Measurements from ENCODE around the gene MARK2.
"Not testable (repeated sequence)": the region's sequence is repeated elsewhere in the genome, so short reads cannot be mapped to it uniquely, and the experiment has no call there.

MARK2 gene

DNA sequence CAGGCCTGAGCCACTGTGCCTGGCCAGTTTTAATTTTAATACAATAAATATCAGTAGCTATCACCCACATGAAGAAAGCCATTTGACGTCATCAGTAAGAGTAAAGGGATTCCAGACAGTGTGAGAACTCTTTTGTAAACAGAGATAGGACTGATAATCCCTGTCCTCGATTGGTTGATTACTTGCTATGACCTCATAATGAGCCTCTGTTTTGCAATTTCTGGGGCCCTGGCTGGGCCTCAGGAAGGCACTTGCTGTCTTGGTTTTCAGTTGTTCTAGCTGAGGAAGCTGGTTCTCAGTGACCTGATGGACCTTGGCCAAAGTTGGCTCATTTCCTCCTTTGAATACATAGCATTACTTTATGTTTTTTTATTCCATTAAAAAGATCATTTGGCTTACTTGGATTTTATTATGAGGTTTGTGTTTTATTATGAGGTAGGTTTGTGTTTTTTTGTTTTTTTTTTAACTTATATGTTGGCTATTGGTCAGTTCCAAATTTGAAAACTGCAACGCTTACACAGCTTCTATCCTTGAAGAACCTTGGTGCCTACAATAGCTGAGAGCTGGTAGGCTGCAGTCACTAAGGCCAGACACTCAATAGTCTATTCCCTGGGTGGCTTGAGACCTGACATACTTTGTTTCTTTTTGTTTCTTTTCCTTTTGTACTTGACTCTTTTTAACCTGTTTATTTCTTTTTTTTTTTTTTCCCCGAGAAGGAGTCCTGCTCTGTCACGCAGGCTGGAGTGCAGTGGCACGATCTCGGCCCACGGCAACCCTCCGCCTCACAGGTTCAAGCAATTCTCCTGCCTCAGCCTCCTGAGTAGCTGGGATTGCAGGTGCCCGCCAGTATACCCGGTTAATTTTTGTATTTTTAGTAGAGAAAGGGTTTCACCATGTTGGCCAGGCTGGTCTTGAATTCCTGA is 20.0 kb downstream of the MARK2 start:
- no peak for DNase-seq

DNA sequence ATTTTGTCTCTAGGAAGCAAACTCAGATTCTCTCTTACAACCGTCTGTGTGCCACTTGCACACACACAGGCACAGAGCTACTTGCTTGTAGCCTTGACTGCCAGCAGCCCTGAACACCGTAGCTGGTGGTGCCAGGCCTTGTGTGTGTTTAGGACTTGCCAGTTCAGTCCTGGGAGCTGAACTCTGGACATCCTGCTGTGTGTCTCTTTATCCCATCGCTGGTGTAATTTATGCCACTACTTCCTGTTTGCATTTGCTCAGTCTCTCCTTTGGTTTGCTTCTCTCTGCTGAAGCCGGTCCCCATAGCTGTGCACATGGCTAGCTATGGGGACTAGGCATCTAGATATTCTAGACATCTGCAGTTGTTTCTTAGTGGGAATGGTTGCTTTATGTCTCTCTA is 24.0 kb downstream of the MARK2 start:
- no peak for DNase-seq

DNA sequence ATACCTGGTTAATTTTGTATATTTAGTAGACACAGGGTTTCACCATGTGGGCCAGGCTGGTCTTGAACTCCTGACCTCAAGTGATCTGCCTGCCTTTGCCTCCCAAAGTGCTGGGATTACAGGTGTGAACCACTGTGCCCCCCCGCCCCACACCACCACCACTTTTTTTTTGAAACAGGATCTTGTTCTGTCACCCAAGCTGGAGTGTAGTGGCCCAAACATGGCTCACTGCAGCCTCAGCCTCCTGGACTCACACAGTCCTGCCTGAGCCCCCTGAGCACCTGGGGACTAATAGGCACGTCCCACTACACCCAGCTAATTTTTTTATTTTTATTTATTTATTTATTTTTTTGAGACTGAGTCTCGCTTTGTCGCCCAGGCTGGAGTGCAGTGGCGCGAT is 24.7 kb downstream of the MARK2 start:
- not testable (repeated sequence) for DNase-seq

DNA sequence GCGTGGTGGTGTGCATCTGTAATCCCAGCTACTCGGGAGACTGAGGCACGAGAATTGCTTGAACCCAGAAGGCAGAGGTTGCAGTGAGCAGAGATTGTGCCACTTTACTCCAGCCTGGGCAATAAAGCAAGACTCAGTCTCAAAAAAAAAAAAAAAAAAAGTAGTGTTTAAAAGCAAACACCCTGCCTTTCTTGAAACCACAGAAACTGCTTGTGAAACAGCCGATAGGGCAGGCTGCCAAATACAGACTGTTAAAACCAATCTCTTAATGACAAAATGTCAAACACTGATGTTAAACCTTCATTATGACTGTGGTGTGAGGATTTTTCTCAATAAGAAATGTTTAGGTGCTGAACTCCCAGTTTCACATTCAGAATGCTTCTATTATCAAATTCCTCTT is 27.3 kb downstream of the MARK2 start:
- no peak for DNase-seq

DNA sequence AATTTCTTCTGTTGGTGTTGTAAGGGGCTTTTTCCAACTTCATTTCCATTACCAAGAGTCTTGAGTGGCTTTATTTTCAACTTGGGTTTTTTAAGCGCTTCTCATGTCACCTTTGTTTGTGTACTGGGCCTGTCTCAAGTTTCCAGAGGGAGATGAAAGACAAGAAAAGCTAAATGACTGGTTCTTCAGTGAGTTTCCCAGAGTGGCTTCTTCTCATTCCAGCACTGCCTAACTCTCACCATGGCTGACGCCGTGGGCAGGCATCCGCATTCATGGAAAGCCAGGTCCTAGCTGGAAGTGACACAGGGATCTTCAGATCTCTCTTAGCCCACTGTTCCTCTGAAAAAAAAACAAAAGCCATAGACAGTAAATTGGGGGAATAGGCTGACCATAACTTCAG is 28.6 kb downstream of the MARK2 start:
- no peak for DNase-seq

DNA sequence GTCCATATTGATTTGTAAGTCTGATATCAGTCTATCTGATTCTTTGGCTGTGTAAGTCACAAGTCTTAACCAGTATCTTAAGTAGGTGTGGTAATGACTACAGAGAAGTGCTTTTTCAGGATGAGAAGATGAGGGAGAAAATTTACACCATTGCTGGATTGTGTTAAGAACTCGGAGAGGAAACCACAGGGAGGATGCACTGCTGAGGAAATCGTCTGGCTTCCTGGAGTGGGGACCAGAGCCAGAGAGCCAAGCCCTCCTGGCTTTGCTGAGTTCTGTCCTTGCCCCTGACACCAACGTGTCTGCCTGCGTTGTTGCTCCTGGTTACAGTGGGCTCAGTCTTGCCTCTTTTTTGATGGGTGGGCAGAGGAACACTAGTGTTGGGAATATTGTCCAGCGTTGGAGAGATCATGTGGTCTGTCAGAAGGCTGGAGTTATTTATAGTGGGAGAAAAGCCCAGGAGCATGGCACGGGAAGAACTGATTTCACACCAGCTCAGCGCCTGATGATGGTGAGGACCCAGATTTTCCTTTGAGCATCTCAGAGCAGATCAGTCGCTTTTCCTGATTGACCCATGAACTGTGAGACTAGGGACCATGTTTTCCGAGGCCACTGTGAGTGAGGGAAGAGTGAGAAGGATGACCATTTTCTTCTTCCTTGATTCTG is 29.6 kb downstream of the MARK2 start:
- DNase-seq, result no peak

DNA sequence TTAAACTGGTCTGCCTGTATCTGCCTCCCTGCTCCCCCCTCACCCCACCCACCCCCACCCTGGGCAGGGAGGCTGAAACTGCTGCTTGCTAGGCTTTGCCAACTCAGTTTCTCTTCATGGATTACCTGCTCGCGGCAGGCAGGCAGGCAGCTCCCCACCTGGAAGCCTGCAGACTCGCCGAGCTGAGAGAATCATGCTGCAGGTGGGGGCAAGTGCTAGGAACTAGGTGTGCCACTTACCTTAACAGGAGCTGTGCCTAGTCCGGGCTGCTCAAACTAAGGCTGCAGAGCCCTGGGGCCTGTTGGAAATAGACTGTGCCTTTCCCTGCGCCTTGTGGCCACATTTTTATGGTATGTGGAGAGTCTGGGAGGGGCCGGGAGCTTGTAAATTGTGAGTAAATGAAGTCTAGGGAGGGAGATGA is 30.3 kb downstream of the MARK2 start:
- no peak for DNase-seq

DNA sequence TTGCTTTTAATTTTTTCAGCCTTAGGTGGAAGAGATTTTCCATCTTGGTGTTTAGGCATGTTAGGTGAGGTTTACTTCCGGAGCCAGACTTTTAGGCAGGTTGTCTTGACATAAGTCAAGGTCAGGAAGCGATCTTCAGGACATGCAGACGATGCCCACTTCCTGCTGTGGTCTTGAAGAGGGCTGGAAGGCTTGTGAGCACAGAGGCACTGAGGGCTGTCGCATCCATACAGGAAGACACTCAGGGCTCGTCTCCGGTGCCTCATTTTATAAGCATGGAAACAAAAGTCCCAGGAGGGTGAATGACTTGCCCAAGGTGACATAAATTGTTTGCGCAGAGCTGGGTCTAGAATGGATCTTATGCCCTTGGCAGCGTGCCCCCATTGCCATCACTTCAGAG is 30.8 kb downstream of the MARK2 start:
- DNase-seq, result no peak

DNA sequence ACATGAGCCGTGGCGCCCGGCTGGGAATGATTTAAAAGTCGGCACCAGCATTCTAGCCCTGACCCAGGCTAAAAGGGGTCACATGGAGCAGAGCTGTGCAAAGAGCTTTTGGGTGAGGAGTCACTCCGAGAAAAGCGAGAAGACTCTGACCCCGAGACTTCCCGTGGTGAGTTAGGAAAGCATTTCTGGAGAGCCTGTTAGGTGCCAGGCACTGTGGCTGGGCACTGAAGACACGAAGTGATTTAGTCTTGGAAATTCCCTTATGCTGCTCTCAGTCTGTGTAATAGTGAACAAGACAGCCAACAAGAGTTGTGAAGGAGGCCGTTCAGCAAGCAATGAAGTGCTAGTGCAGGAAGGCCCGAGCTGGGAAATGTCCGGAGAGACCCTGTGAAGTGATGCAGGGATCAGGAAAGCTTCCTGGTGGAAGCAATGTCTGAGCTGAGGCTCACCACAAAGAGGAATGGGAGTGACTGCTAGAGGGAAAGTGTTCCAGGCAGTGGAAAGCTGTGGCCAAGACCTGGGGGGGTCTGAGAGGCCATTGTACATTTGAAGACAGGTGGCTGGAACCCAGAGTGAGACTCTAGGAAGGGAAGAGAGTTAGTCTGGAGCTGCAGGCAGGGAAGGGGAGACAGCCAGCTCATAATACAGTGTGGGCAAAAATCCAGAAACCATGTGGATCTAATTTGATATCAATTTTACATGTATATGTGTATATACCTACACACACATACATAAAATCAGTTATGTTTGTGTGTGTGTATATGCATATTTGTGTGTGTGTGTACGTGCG is 31.6 kb downstream of the MARK2 start:
- no peak for DNase-seq

DNA sequence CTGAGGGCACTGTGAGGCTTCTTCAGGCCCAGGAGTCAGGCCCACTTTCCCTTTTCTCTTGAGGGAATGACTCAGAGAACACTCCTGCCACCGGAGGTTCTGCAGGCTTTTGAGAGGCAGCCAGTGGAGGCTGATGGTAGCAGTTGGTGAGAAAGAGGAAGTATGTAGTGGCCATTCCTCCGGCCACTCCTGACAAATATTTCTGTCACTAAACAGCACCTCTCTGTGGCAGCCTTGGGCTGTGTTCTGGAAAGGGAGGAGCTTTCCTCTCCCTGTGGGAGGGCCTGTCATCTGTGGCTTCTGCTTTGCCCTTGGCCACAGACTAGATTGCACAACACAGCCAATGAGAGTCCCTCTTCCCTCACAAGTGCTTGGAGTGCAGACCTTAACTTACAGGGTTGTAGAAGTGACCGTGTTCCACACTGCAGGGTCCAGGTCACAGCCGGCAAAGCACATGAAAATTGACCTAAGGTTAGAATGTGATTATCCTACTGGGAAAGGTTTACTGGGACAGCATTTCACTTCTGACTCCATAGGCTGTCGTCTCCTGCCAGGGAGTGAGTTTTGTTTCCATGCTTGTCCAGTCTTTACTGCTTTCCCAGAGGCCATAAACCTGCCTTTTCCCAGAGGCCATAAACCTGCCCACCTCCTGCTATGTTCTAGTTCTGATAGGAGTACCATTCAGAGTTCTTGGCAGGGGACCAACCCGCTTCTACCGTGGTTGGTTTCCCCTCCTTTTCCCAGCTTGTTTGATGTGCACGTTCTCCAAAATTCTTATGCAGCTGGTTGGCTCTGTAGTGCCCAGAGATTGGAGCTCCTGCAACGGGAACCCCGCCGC is 33.3 kb downstream of the MARK2 start:
- DNase-seq, result no peak

DNA sequence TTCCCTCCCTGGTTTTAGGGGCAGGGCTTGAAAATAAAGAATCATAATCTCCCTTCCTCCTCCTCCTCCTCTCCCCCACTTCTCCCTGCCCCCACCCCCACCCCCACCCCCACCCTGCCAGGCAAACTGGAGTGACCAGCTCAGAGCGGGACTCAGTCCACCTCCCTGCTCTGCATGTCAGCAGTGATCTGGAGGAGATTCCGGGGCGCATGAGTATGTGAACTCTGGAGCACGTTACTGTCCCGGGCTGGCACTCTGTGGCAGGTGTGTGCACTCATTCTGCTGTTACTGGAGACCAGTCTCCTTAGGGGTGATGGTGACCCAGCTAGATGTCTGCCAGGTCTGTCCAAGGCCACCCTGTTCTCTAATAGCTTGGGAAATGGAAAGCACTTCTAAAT is 33.9 kb downstream of the MARK2 start:
- no peak for DNase-seq

DNA sequence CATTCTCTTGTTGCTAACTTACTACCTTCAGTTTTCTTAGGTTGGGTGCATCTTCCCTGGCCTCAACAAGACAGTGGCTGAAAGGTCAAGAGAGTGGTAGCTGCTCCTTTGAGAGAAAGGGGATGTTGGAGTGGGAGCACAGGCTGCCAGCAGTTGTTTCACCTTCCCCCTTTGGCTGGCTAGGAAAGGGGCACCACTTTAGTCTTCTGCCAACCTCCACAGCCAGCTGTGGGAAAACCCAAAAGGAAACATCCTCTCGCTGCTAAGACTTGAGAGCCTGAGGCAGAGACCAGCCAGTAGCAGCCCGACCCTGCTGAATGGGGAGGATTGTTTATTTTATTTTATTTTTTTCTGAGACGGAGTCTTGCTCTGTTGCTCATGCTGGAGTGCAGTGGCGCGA is 34.4 kb downstream of the MARK2 start:
- no peak for DNase-seq

DNA sequence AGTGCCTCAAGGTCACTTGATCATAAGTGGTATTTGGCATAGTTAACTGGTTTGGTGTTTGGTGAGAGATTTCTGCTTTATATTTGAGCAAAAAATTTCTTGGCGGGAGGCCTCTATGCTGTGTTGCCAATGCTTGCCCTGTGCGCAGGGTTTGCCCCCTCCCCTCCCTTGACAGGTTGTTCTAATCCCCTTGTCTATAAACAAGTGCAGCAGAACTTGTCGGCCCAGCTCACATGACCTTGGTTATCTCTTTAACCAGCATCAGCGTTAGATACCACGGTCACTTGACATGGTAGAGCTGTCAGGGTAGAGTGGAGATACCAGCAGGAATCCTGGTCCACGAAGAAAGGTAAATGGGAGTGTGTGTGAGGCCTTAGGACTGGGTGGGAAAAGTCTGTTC is 35.6 kb downstream of the MARK2 start:
- DNase-seq, result no peak

DNA sequence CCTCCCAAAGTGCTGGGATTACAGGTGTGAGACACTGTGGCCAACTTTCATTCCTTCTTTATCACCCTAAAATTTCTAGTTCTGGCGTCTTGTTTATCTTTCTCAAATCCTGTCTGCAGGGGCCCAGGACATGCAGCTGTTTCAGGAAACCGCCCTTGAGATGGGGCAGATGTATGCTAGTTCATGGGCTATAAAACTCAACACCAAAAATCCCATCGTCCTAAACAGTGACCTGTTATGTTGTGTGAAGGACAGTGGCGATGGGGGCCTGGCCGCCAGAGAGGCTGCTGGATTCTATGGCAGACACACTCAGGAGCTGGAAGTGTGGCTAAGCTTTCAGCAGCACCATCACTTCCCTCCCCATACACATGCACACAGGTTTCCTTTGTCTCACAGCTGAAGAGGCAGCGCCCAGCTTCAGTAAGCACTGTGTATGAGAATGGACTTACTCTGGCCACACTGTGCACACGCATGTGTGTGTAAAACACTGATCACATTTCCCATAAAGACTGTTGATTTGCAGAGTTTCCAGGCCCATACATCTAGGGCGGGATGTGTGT is 36.7 kb downstream of the MARK2 start:
- no peak for DNase-seq

DNA sequence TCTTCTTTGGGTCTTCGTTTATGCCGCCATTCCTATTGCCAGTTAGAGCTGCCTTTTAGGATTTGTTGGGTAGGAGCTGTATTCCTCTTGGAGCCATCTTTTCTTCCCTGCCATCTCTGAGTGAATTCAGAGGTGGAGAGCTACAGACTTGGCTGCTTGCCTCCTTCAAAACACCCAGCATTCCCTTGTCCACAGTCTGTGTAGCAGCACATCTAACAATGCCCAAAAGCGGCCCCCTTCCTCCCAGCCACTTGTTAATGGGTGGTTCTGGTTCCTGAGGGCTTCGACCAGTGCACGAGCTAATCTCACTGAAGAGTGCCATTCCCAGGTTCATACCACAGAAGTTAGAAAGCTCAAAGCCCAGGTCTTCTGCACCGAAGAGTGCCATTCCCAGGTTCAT is 37.7 kb downstream of the MARK2 start:
- no peak for DNase-seq

DNA sequence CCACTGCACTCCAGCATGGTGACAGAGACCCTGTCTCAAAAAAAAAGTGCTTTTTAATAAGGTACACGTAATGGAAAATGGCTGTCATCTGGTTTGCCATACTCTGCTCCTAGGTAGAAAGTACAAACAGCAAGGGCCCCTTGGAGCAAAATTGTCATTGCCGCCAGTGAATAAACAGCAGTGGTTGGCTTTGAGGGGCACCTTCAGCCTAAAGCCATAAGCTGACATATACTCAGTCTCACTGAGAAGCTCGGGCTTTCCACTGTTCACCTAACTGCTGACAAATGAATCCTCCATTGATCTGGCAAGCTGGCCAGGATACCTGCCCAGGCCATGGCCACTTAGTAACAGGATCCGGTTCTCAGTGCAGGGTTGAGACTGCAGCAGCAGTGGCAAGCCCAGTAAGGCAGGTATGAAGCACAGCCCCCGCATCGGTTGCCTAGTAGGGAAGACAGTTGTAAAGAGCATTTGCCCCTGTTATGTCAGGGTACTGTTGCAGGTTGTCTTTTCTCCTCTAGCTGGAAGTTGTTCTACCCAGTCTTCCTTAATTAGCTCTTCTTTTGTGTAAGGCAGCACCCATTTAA is 38.8 kb downstream of the MARK2 start:
- no peak for DNase-seq

DNA sequence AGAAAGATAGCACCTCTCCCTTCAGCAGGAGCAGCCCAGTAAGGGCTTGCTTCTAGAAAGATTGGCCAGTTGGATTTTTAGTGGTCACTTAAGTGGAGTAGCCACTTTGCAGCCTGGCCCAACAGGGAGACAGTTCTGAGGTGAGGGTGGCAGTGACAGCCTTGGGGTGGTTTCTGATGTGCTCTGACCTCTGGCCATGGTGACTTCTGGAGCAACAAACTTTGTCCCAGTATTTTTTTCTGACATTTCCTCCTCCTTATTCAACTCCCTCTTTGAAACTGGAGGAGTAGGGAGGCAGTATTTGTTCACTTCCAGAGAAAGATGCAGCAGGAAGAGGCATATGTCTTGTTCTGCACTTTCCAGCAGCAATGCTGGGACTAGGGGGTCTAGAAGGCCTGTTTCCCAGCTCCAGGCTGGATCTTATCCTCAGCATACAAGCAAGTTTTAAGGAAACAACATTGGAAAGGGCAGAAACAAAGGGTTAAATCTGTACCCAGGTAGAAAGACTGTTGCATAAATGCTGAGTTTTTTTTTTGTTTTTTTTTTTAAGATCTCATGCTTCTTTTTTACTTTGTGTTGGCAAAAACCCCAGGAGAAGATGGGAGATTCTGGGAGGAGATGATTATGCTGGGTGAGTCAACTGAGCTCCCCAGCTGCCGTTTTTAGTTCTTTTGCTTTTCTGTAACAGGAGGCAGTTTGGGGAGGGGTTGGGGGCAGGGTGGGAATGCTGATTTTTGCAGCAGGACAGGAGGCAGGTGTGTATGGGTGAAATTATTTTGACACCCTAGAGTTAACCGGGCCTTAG is 40.9 kb downstream of the MARK2 start:
- DNase-seq, result no peak

DNA sequence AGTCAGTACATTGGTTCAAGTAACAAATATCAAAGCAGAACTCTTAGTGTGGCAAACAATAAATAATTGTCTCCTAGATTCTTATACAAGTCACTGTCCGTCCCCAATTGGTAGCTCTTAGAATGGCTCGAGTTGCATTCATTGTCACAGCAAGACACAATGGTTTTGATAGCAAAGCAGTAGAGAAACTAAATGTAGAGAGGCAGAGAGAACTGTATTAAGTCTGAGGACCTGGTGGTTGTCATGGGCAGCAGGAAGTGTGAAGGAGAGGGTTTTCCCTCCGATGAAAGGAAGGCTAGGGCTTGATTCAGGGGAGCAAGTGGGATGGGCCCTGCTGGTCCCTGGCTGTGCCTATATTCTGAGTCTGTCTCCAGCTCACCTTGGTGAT is 41.5 kb downstream of the MARK2 start:
- DNase-seq, result no peak

DNA sequence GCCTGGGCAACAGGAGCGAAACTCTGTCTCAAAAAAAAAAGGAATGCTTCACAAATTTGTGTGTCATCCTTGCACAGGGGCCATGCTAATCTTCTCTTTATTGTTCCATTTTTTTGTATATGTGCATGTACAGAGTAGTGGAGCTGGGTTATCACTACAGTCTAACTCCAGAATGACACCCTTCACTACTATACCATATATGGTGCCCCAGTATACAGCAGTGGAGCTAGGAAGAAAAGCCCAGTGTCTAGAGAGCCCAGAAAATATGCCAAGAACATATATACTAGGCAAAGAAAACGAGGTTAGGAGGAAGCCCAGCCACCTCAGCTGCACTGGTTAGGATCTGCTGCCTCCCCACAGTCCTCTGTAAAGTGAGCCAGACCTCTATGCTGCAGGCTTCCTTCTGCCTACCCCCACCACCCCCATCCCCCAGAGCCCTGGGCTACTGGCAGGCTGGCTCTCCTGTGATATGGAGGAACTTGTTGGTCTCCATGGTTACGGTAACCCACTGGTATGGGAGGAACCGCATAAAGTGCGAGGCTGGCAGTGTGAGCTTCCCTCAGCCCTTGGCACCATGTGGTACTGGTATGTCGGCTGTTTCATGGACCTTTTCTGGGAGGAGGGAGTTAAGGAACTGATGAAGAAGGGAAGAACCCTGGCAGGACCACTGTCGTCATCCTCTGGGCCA is 43.8 kb downstream of the MARK2 start:
- no peak for DNase-seq

DNA sequence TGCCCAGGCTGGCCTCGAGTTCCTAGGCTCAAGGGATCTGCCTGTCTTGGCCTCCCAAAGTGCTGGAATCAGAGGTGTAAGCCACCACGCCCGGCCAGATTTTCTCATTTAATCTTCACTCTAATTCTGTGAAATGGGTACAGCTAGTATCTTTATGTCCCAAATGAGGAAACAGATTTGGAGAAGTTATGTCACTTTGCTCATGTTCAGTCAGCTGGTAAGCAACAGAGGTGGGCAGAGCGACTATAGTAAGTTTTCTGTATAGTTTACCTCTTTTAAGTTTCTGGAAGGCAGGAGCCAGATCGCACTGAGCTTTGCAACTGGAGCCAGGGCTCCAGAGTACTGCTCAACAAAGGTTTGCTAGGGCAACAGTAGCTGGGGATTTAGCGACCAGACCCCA is 44.9 kb downstream of the MARK2 start:
- DNase-seq, result no peak

All from NCI-H1048 (cell line).